Epithelial cell of esophagus (primary cell): ENCODE results near the gene TIGIT.

Source experiments
- DNase-seq: peaks from one replicate; pipeline ENCODE4 v3.0.0; 2010; ENCODE audit warnings: low read depth
- H3K4me3 ChIP-seq: 2 replicates; pipeline ENCODE4 v1.5.1; 2011; ENCODE audit warnings: mild to moderate bottlenecking, low read length, control low read depth
- TF ChIP-seq, protein P1 (sequence below): IDR thresholded peaks from 2 replicates; pipeline ENCODE4 v1.5.1; 2011; ENCODE audit warnings: low read depth, mild to moderate bottlenecking, low read length, control low read depth, inconsistent platforms; ENCODE audit not compliant: insufficient read depth; ENCODE audit errors: missing control alignments

TIGIT gene

DNA sequence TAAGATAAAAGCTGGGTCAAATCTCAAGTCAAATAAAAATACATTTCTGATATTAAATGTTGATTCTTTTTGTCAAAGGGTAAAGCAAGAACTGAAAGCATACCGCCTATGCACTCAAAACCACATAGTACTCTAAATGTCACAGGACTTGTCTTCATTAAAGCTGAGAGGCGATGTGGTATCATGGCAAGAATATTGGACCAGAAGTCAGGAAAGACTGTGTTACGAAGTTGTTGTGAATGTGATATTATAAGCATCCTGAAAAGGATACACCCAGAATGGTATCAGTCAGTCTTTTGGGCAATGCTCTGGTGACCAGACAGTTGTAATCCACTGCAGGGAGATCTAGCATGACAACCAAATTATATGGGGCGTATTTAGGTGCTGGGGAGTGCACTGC, 33.8 kb downstream of the TIGIT start:
- H3K4me3 ChIP-seq, result no peak overlapping the region
- TF ChIP-seq, protein P1, sequence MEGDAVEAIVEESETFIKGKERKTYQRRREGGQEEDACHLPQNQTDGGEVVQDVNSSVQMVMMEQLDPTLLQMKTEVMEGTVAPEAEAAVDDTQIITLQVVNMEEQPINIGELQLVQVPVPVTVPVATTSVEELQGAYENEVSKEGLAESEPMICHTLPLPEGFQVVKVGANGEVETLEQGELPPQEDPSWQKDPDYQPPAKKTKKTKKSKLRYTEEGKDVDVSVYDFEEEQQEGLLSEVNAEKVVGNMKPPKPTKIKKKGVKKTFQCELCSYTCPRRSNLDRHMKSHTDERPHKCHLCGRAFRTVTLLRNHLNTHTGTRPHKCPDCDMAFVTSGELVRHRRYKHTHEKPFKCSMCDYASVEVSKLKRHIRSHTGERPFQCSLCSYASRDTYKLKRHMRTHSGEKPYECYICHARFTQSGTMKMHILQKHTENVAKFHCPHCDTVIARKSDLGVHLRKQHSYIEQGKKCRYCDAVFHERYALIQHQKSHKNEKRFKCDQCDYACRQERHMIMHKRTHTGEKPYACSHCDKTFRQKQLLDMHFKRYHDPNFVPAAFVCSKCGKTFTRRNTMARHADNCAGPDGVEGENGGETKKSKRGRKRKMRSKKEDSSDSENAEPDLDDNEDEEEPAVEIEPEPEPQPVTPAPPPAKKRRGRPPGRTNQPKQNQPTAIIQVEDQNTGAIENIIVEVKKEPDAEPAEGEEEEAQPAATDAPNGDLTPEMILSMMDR, result no peak
- no peak for DNase-seq

GRCh38 chr3:114328345-114328744, 34.5 kb downstream of the TIGIT start:
- TF ChIP-seq, protein P1, result no peak
- DNase-seq, result no peak
- H3K4me3 ChIP-seq, result no peak overlapping the region

DNA sequence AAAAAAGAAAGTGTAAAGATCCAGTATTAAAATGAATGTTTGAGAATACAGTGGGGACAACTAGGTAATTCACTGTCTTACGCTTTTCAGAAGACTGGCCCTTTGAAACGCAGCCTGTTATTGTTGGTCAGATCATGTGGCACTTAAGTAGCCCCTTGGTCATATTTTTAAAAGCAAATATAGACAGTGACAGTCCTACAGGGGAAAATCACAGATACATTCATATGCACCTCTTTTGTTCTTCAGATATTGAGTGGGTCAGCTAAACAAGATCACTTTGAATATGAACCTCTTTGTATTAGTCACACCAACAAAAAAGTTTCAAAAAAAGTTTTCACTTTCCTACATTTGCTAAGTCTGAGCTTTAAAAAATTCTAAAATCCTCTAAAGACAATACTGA, 36.0 kb downstream of the TIGIT start:
- TF ChIP-seq, protein P1, result no peak
- DNase-seq, result no peak
- no peak overlapping the region for H3K4me3 ChIP-seq

GRCh38 chr3:114331007-114331406, 37.2 kb downstream of the TIGIT start:
- no peak overlapping the region for H3K4me3 ChIP-seq
- TF ChIP-seq, protein P1, result no peak
- DNase-seq, result no peak

- DNase-seq, result no peak
- TF ChIP-seq, protein P1, result no peak
- H3K4me3 ChIP-seq, result no peak overlapping the region
These were observed 37.9 kb downstream of the TIGIT start for GRCh38 chr3:114331710-114332109.

DNA sequence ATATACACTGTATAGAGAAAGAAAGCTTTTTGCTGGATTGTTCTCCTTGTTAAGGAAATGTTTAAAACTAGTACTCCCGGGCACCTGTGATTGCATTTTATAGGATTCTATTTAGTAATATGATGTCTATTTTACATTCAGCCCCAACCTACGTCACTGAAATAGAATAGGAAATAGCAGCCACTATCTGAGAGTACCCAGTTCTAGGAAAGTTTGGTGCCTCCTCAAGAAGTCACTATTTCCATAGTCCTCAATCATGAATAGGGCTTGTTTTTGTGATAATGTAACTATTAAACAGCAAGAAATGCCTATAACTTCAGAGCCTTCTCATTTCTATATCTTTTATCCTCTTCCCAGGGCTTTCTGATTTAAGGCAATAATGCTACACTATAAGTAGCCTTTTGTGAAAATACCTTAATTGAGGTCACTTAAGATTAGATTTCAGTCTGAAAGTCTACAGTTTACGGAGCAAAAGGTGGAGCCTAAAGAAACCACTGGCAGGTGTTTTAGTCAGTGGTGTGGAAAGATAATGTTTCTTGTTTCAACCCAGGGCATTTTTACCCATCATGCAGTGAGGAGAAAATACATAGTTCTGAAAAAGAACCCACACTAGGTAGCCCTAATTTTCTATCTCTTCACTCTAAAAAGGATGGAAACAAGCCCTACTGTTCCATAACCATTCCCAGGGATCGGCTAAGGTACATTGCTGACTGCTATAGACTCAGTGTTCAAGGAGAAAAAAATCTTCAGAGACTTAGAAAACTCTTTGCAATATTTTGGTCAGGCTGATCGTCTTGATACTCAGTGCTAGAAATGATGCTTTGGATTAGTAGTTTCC, 38.7 kb downstream of the TIGIT start:
- TF ChIP-seq, protein P1, result no peak
- H3K4me3 ChIP-seq, result no peak overlapping the region
- no peak for DNase-seq
